Body of pancreas (tissue), 4 donors: ENCODE data around the gene NCSTN. TPM values are rescaled to one million over a fixed set of nuclear protein-coding genes. Genes with fewer than 3 reads are reported as not detected.

ENCODE experiments used
- ATAC-seq: fragments of 150-250 bp; one replicate; pipeline ENCODE4 v1.9.1; 2016
- DNase-seq, 4 donors: peaks; one replicate each; pipeline ENCODE4 v3.0.0-alpha.2; 2019
- H3K27ac ChIP-seq, 4 donors: fragments of 200-600 bp; sonication (generic); 1 replicate in 3 of 4; 2 replicates in 1 of 4; pipeline versions ENCODE4 v1.5.1 to v1.6.1; 2016 to 2019; ENCODE audit warnings: mild to moderate bottlenecking in 1 of 4, mixed read lengths in 1 of 4, moderate library complexity in 1 of 4
- H3K27me3 ChIP-seq, 2 donors: fragments of 200-600 bp; sonication (generic); one replicate each; pipeline ENCODE4 v1.6.0; 2016; ENCODE audit warnings: mild to moderate bottlenecking in 1 of 2
- H3K36me3 ChIP-seq, 2 donors: fragments of 200-600 bp; sonication (generic); replicated peaks in 1 of 2; 2 replicates each; pipeline ENCODE4 v1.5.1; 2016; ENCODE audit warnings: low read depth in 2 of 2; ENCODE audit not compliant: insufficient read depth in 1 of 2
- H3K4me1 ChIP-seq: fragments of 200-600 bp; sonication (generic); one replicate; pipeline ENCODE4 v1.6.0; 2016
- H3K4me3 ChIP-seq, 2 donors: fragments of 200-600 bp; sonication (generic); 1 replicate in 1 of 2; 2 replicates in 1 of 2; pipeline ENCODE4 v1.5.1; 2016 to 2019
- H3K9me3 ChIP-seq, 3 donors: fragments of 200-600 bp; sonication (generic); 1 replicate in 2 of 3; 2 replicates in 1 of 3; pipeline ENCODE4 v1.5.1; 2016
- CTCF ChIP-seq, 7 experiments: fragments of 450-650 bp in 4 of 7; fragments of 200-600 bp in 3 of 7; sonication (generic) in 3 of 7; IDR thresholded peaks; one replicate each; pipeline ENCODE4 v1.5.1; 2016 to 2019; ENCODE audit warnings: antibody characterized with exemption in 7 of 7
- POLR2A ChIP-seq, 3 donors: fragments of 450-650 bp; IDR thresholded peaks; one replicate each; pipeline ENCODE4 v1.6.1; 2016; ENCODE audit warnings: antibody characterized with exemption in 3 of 3, mild to moderate bottlenecking in 2 of 3
- WGBS, 2 donors: methylation state at CpG; one replicate each; pipeline ENCODE4 v1.1.5; 2017; 5-methylcytosine and 5-hydroxymethylcytosine counted together
- intact Hi-C: fragments of 100-400 bp; cut with DNase I; formaldehyde crosslinking; loops from one replicate; pipeline ENCODE4 v1.15.1; 2023
- total RNA-seq, 2 donors: library from RNA; depleted of rRNA; stranded (reverse); fragments of >200 nt; gene quantifications; one replicate each; pipeline ENCODE4 v1.1.0, GENCODE V29; 2016

Gene NCSTN
- total RNA-seq, 2 donors from 2014 or later: 30.7 to 39.2 TPM

GRCh38 chr1:160338580-160338979, 4.6 kb upstream of the NCSTN start:
- TF ChIP-seq CTCF (IDR thresholded peaks at IDR 0.05) (no peak), POLR2A (IDR thresholded peaks at IDR 0.05) (no peak)

GRCh38 chr1:160340146-160340545, 3.0 kb upstream of the NCSTN start:
- 36 to 59% methylated on average over 3 of the region's 3 CpGs for WGBS, 2 donors
- peak overlapping the region in 1 of 4 donors; percentile 10 for H3K27ac ChIP-seq

More at GRCh38 chr1:160338580-160338979, 4.6 kb upstream of the NCSTN start:
- H3K36me3 ChIP-seq: peaks cover 0 to 24% of the 10 kb centered on the region in 2 donors
- no peak overlapping the region for H3K4me3 ChIP-seq
- no peak for ATAC-seq
- 53 to 86% methylated on average over 4 of the region's 4 CpGs for WGBS, 2 donors
- H3K4me1 ChIP-seq: peaks cover 22% of the 10 kb centered on the region
- no peaks in the 10 kb centered on the region for H3K9me3 ChIP-seq
- DNase-seq: peak in 1 of 4 donors; percentile 8
- H3K27ac ChIP-seq: peak overlapping the region in 1 of 4 donors; percentile 12
- intact Hi-C loops: no loop called here
- H3K27me3 ChIP-seq: no peaks in the 10 kb centered on the region

GRCh38 chr1:160340866-160341265, 2.3 kb upstream of the NCSTN start:
- WGBS, 2 donors: 35 to 37% methylated on average over 2 of the region's 2 CpGs
- Histone ChIP-seq H3K27me3 (no peaks in the 10 kb centered on the region), H3K4me1 (peaks cover 35% of the 10 kb centered on the region), H3K9me3 (no peaks in the 10 kb centered on the region), H3K27ac (no peak overlapping the region), H3K4me3 (no peak overlapping the region), H3K36me3 (peaks cover 0 to 15% of the 10 kb centered on the region in 2 donors)
- TF ChIP-seq POLR2A (IDR thresholded peaks at IDR 0.05) (no peak), CTCF (IDR thresholded peaks at IDR 0.05) (no peak)
- ATAC-seq (no peak), DNase-seq (no peak)
- intact Hi-C loops: no loop called here

More at GRCh38 chr1:160340146-160340545, 3.0 kb upstream of the NCSTN start:
- Histone ChIP-seq H3K9me3 (no peaks in the 10 kb centered on the region), H3K4me3 (no peak overlapping the region), H3K27me3 (no peaks in the 10 kb centered on the region), H3K4me1 (peaks cover 35% of the 10 kb centered on the region), H3K36me3 (peaks cover 0 to 15% of the 10 kb centered on the region in 2 donors)
- DNase-seq (no peak), ATAC-seq (no peak)
- intact Hi-C loops: no loop called here
- no peak for TF ChIP-seq CTCF (IDR thresholded peaks at IDR 0.05)
- TF ChIP-seq POLR2A (IDR thresholded peaks at IDR 0.05): no peak

GRCh38 chr1:160342526-160342925, 657 bp upstream of the NCSTN start:
- intact Hi-C loops: no loop called here
- ATAC-seq (peak; percentile 2), DNase-seq (no peak)
- Histone ChIP-seq H3K27me3 (no peaks in the 10 kb centered on the region), H3K27ac (peak overlapping the region; percentile 68 to 90 (median 87)), H3K4me3 (peak overlapping the region; percentile 75 to 96), H3K36me3 (peaks cover 0 to 15% of the 10 kb centered on the region in 2 donors), H3K9me3 (no peaks in the 10 kb centered on the region), H3K4me1 (peaks cover 41% of the 10 kb centered on the region)
- WGBS, 2 donors: 0 to 1% methylated on average over 6 to 7 of the region's 7 CpGs
- TF ChIP-seq CTCF (IDR thresholded peaks at IDR 0.05) (no peak), POLR2A (IDR thresholded peaks at IDR 0.05) (no peak)

GRCh38 chr1:160344241-160344640, 1.1 kb downstream of the NCSTN start:
- 39 to 45% methylated on average over 3 of the region's 3 CpGs for WGBS, 2 donors
- no peak for TF ChIP-seq CTCF (IDR thresholded peaks at IDR 0.05)
- no peak for TF ChIP-seq POLR2A (IDR thresholded peaks at IDR 0.05)
- H3K4me3 ChIP-seq: peak overlapping the region in 1 of 2 donors; percentile 75
- H3K36me3 ChIP-seq: peaks cover 0 to 6% of the 10 kb centered on the region in 2 donors
- intact Hi-C loops: no loop called here
- no peaks in the 10 kb centered on the region for H3K27me3 ChIP-seq
- no peak overlapping the region for H3K27ac ChIP-seq
- H3K4me1 ChIP-seq: peaks cover 41% of the 10 kb centered on the region
- ATAC-seq: no peak
- no peak for DNase-seq
- H3K9me3 ChIP-seq: no peaks in the 10 kb centered on the region
